Measurements from ENCODE around the gene DISC1.

The DISC1 gene

DNA sequence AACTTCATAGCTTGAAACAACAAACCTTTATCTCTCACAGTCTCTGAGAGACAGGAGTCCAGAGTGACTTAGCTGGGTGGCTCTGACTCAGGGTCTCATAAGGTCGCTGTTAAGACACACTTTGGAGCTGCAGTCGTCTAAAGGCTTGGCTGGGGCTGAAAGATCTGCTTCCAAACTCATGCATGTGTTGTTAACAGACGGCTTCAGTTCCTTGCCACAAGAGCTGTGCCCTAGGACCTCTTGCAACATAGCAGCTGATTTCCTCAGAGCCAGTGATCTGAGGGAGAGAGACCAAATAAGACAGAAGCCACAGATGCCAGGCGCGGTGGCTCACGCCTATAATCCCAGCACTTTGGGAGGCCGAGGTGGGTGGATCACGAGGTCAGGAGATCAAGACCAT lies 176.8 kb downstream of the DISC1 start:
- in situ Hi-C loops (cut with MboI; ENCODE audit: low sequenced_read_pairs), result no loop called here

GRCh38 chr1:231806623-231807495 lies 180.3 kb downstream of the DISC1 start:
- in situ Hi-C loops (cut with MboI; ENCODE audit: low sequenced_read_pairs), result loop anchor here (5.0 kb wide), 1 partner anchor 50 kb away; no protein-coding TSS in a partner anchor

- in situ Hi-C loops (cut with MboI; ENCODE audit: low sequenced_read_pairs), result loop anchor here (5.0 kb wide), 1 partner anchor 50 kb away; no protein-coding TSS in a partner anchor
These were observed 181.0 kb downstream of the DISC1 start for GRCh38 chr1:231807541-231807940.

DNA sequence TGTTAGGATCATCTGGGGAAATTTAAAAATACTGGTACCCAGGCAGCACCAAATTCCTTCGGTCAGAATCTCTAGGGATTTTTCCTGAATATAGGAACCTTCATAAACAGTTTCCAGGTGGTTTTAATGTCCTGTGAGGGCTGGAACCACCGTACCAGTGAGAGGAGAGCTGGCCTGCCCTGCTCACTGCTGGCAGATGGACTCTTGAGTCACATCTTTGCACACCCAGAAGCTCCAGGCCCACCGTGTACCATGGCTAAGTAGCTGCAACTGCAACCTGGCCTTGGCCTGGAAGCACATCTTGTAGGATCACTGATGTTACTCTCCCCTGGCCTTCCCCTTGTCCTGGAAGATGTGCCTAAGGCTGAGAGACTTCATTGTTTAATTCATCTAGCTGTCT lies 181.5 kb downstream of the DISC1 start:
- in situ Hi-C loops (cut with MboI; ENCODE audit: low sequenced_read_pairs), result loop anchor here (5.0 kb wide), 1 partner anchor 51 kb away; no protein-coding TSS in a partner anchor

DNA sequence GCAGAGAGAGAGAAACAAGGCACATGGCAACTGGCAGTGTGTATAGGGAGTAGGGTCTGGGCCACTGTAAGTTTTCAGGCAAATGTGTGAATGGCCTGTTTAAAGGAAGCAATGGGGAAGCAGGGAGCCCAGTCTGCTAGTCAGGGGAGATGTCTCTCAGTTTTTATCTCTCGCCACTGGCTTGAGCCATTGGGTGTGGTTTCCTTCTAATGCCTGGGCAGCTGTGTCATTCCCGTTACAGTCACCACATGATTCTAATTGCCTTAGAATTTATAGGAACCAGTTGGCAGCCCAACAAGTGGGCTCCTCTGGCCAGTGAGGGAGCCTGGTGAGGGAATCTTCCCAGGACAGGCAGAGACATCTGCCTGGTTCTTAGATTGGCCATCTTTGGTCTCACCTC lies 182.4 kb downstream of the DISC1 start:
- in situ Hi-C loops (cut with MboI; ENCODE audit: low sequenced_read_pairs), result loop anchor here (5.0 kb wide), 1 partner anchor 52 kb away; no protein-coding TSS in a partner anchor

- in situ Hi-C loops (cut with MboI; ENCODE audit: low sequenced_read_pairs), result no loop called here
These were observed 183.8 kb downstream of the DISC1 start for GRCh38 chr1:231810415-231810814.

- in situ Hi-C loops (cut with MboI; ENCODE audit: low sequenced_read_pairs), result no loop called here
These were observed 187.4 kb downstream of the DISC1 start for GRCh38 chr1:231814021-231814420.

- in situ Hi-C loops (cut with MboI; ENCODE audit: low sequenced_read_pairs), result no loop called here
These were observed 187.9 kb downstream of the DISC1 start for GRCh38 chr1:231814521-231814920.

DNA sequence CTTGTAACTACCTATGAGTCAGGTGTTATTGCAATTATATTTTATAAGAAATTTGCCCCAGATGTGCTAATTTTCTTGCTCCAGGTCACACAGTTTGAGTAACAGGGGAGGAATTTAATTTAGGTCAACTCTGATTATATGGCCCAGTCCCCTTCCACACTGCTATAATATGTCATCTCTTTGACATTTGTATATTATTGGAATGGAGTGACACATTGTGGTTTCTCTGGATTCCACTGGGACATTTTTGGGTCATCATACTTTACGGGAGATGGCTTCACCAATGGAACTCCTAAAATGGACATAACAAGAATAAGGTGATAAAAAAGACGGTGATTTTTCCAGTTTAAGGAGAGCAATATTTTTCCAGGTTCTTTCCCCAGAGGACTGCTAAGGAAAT lies 191.2 kb downstream of the DISC1 start:
- in situ Hi-C loops (cut with MboI; ENCODE audit: low sequenced_read_pairs), result no loop called here

DNA sequence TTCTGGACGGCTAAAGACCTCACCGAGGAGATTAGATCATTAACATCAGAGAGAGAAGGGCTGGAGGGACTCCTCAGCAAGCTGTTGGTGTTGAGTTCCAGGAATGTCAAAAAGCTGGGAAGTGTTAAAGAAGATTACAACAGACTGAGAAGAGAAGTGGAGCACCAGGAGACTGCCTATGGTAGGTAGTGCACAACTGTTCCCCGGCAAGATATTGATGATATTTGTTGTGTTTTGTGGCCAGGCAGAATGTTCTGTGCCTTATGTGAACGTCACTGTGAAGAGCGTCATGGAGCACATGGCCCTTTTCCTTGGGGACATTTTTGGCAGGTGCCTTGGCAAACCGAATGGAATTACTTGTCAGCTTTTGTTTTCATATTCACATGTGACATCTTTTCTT lies 191.7 kb downstream of the DISC1 start:
- in situ Hi-C loops (cut with MboI; ENCODE audit: low sequenced_read_pairs), result no loop called here

DNA sequence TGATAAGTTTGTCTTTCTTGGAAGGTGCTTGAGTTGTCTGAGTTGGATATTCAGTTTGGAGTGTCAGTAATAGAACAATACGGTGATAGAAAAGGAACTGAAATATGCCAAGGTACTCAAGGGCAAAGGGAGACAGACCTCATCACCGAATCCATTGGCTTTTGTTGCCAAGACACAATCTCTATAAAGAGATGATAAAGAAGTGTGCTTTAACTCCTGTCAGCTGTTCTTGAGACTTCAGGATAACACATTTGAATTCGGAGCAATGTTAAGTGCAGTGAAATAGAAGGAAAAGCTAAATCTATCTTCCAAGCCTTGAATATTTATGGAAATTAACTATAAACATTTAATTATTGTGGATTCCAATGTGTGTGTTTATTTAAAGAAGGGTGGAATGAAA lies 194.7 kb downstream of the DISC1 start:
- in situ Hi-C loops (cut with MboI; ENCODE audit: low sequenced_read_pairs), result no loop called here

GRCh38 chr1:231822041-231822440 lies 195.5 kb downstream of the DISC1 start:
- in situ Hi-C loops (cut with MboI; ENCODE audit: low sequenced_read_pairs), result no loop called here

DNA sequence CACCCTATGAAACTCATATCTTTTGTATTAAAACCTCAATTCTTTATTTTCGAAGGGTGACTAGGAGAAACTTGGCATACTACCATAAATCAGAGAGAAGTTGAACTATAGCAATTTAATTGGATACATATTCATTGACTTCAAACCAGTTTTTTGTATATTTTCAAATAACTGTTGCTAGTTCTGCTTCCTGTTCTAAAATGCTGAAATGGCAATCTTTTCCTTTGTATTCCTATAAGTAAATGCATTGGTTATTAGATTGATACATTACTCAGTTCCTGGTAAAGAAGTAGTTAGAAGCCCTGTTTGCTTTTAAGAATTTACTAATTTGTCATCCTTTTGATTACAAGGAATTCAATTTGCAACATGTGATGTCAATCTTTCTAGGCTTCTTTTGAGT lies 200.0 kb downstream of the DISC1 start:
- in situ Hi-C loops (cut with MboI; ENCODE audit: low sequenced_read_pairs), result no loop called here

DNA sequence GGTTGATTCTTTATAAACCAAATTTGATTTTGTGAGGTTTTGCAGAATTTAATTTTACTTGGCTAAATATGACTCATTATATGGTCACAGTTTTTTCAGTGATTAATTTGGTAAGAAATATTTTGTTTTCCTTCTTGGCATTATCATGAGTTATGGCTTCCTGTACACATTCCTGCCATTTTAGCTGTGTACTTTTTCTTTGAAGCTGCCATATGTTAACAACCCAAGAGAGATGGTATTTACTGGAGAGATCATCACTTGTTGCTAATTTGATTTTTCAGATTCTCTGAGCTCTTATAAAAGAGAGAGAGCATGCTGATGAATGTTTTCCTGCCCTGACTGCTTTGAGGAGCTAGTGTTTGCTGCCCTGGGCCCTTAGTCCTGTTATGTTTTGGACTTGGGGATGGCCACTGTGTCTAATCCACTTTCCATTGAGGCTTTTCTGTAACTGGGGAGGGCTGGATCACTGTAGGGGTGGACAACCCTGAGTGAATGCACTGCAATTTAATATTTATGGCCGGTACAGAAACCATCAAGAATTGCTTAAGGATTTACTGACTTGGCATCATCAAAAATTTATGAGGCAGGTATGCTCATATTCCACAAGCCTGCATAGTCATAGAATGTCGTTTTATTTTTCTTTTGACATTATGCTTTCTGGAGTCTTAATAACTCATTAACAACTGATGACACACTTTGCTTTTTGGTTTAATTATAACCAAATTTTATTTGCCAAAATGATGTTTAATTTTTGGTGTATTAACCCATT lies 200.9 kb downstream of the DISC1 start:
- in situ Hi-C loops (cut with MboI; ENCODE audit: low sequenced_read_pairs), result no loop called here

- in situ Hi-C loops (cut with MboI; ENCODE audit: low sequenced_read_pairs), result no loop called here
These were observed 201.8 kb downstream of the DISC1 start for GRCh38 chr1:231828182-231828920.

- in situ Hi-C loops (cut with MboI; ENCODE audit: low sequenced_read_pairs), result no loop called here
These were observed 202.7 kb downstream of the DISC1 start for GRCh38 chr1:231829332-231829731.

DNA sequence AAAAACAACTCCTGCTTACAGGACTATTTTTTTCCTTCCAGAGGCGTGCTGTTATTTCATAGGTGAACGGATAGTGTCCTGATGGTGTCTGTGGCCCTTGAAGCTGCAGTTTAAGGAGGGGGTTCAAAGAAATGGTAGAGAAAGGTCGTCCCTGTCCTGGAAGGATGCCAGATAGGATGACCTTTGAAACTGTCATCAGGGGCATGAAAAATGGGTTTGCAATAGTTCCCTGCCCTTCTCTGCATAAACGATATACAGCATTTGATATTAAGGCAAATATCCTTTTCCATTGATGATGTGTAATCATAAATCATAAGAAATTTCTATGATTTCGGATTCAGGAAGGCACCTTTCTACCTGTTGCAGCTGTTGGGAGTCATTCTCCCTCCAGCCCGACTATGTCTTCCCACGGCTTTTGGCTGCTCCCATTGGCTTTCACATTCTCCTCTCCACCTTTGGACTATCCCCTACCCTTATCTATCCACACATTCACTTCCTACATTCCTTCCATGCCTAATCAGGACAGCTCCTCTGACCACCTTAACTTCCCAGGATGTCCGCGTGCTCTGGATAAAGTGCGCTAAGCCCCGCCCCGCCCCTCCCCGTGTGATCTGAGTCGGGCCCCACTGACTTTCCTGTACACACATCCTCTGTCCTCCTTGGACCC lies 209.8 kb downstream of the DISC1 start:
- in situ Hi-C loops (cut with MboI; ENCODE audit: low sequenced_read_pairs), result no loop called here

- in situ Hi-C loops (cut with MboI; ENCODE audit: low sequenced_read_pairs), result no loop called here
These were observed 211.9 kb downstream of the DISC1 start for GRCh38 chr1:231838521-231838920.

DNA sequence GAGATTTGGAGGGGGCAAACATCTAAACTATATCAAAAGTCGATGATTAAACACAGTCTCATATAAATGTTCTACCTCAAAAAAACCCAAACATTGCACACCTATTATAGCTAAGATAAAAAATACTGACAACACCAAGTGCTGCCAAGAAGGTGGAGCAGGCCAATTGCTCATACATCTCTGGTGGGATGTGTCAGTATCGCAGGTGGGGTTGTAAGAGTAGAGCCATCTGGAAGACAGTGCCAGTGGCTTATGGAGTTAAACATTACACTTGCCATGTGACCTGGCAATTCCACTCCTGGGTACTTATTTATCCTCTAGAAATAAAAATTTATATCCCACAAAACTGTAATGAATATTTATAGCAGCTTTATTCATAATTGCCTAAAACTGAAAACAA lies 213.4 kb downstream of the DISC1 start:
- in situ Hi-C loops (cut with MboI; ENCODE audit: low sequenced_read_pairs), result no loop called here

DNA sequence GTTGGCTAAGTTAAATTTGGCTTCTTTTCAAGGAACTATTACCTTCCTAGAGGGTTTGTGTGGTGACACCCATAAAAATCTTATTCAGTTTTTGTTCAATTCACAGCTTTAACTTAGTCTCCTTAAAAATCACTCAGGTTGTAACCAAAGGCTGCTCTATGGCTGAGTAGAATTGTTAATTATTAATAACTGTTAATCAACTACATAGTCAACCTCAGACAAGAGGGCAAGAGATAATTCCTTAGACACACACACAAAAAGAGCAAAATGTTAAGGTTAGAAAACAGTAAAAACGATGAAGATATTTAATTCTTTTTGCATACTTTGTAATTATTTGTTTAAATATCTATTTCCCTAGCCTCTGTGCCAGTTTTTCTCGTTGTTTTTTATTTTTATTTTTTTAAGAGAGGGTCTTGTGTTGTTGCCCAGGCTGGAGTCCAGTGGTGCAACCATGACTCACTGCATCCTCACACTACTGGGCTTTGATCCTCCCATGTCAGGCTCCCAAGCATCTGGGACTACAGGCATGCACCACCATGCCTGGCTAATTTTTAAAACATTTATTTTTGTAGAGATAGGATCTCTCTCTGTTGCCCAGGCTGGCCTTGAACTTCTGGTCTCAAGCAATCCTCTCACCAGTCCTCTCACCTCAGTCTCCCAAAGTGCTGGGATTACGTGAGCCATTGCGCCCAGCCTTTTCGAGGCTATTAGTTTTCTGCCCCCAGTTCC lies 215.2 kb downstream of the DISC1 start:
- in situ Hi-C loops (cut with MboI; ENCODE audit: low sequenced_read_pairs), result no loop called here

Data from HL-60/S4 treated with retinoic acid at 250 ng/mL for 4 days and 3 days (cell line).